ENCODE results near the gene HS2ST1. TPM values are rescaled to one million over a fixed set of nuclear protein-coding genes. Genes with fewer than 3 reads are reported as not detected.

The HS2ST1 gene
- total RNA-seq, 1 donor from 2014 or later: 19.0 TPM

GRCh38 chr1:87155648-87156047 is 241.2 kb downstream of the HS2ST1 start:
- no peak for FAIRE-seq
- no peak for TF ChIP-seq CTCF (IDR thresholded peaks at IDR 0.05; ENCODE audit: insufficient read depth, low read length, severe bottlenecking)
- no peak for DNase-seq (ENCODE audit: low read depth)

GRCh38 chr1:87156124-87156523 is 241.7 kb downstream of the HS2ST1 start:
- FAIRE-seq (no peak), DNase-seq (ENCODE audit: low read depth) (no peak)
- Histone ChIP-seq H3K27me3 (ENCODE audit: control insufficient read depth, insufficient read depth, low read length) (no peaks in the 10 kb centered on the region), H3K4me3 (ENCODE audit: low read depth, low read length) (no peak overlapping the region), H3K36me3 (ENCODE audit: control insufficient read depth, insufficient read depth, low read length) (no peaks in the 10 kb centered on the region)
- no peak for TF ChIP-seq CTCF (IDR thresholded peaks at IDR 0.05; ENCODE audit: insufficient read depth, low read length, severe bottlenecking)

More at GRCh38 chr1:87155648-87156047, 241.2 kb downstream of the HS2ST1 start:
- Histone ChIP-seq H3K36me3 (ENCODE audit: control insufficient read depth, insufficient read depth, low read length) (no peaks in the 10 kb centered on the region), H3K27me3 (ENCODE audit: control insufficient read depth, insufficient read depth, low read length) (no peaks in the 10 kb centered on the region), H3K4me3 (ENCODE audit: low read depth, low read length) (no peak overlapping the region)

GRCh38 chr1:87159378-87159915 is 245.0 kb downstream of the HS2ST1 start:
- DNase-seq (ENCODE audit: low read depth) (no peak), FAIRE-seq (no peak)
- no peak for TF ChIP-seq CTCF (IDR thresholded peaks at IDR 0.05; ENCODE audit: insufficient read depth, low read length, severe bottlenecking)
- no peaks in the 10 kb centered on the region for H3K27me3 ChIP-seq (ENCODE audit: control insufficient read depth, insufficient read depth, low read length)
- no peak overlapping the region for H3K4me3 ChIP-seq (ENCODE audit: low read depth, low read length)
- no peaks in the 10 kb centered on the region for H3K36me3 ChIP-seq (ENCODE audit: control insufficient read depth, insufficient read depth, low read length)

Other genes starting within 250 kb of the HS2ST1 start
- 21.3 and 31.2 TPM in 2 replicates for gene SH3GLB1, start 210.1 kb upstream of the HS2ST1 start, total RNA-seq
- 131 and 162 TPM in 2 replicates for gene SELENOF, start 509 bp upstream of the HS2ST1 start, total RNA-seq